SK-N-SH (cell line): ENCODE results near the gene PPM1K. TPM values are rescaled to one million over a fixed set of nuclear protein-coding genes. Genes with fewer than 3 reads are reported as not detected.

ENCODE experiments used
- CTCF ChIA-PET: fragments of 300-600, 350-600 bp; formaldehyde crosslinking; extraction: SDS; loops from one replicate; lab custom pipeline; 2021; lab: Yijun Ruan, JAX
- POLR2A ChIA-PET: fragments of 350-600 bp; sonication (Branson Sonifier 250); formaldehyde crosslinking; extraction: SDS; loops from one replicate; lab custom pipeline; 2020; ENCODE audit warnings: antibody characterized with exemption, inconsistent platforms; lab: Yijun Ruan, JAX
- DNase-seq: peaks from one replicate; pipeline ENCODE4 v3.0.0; 2012
- H2AFZ ChIP-seq: fragments of 200-600 bp; sonication (generic); 2 replicates; pipeline ENCODE4 v1.8.1; 2016; ENCODE audit warnings: antibody characterized with exemption, mild to moderate bottlenecking, low read depth
- H3F3A ChIP-seq: fragments of 200-600 bp; sonication (generic); replicated peaks from 2 replicates; pipeline ENCODE3; 2016; ENCODE audit warnings: antibody characterized with exemption, mild to moderate bottlenecking; ENCODE audit not compliant: insufficient read depth
- H3K27ac ChIP-seq, 2 experiments: fragments of 200-500 bp in 1 of 2; fragments of 200-600 bp in 1 of 2; sonication (Bioruptor generic) in 1 of 2; sonication (generic), shearing (Covaris generic) in 1 of 2; 2 replicates each; pipeline versions ENCODE4 v1.5.1 to v1.6.1; 2014 to 2016; ENCODE audit warnings: low read depth in 2 of 2, inconsistent platforms in 1 of 2, low read length in 1 of 2, mild to moderate bottlenecking in 1 of 2, mixed read lengths in 1 of 2
- H3K27me3 ChIP-seq: fragments of 200-600 bp; sonication (generic), shearing (Covaris generic); 2 replicates; pipeline ENCODE4 v1.6.1; 2016; ENCODE audit warnings: mixed run types; ENCODE audit not compliant: insufficient read depth
- H3K36me3 ChIP-seq, 2 experiments: fragments of 200-500 bp in 1 of 2; fragments of 200-600 bp in 1 of 2; sonication (Bioruptor generic) in 1 of 2; sonication (generic) in 1 of 2; replicated peaks in 1 of 2; 2 replicates each; pipeline versions ENCODE3 to v1.5.1; 2014 to 2016; ENCODE audit warnings: low read length in 1 of 2, mild to moderate bottlenecking in 1 of 2; ENCODE audit not compliant: insufficient read depth in 2 of 2, control insufficient read depth in 1 of 2
- H3K4me1 ChIP-seq, 2 experiments: fragments of 200-500 bp in 1 of 2; fragments of 200-600 bp in 1 of 2; sonication (Bioruptor generic) in 1 of 2; sonication (generic), shearing (Covaris generic) in 1 of 2; 2 replicates each; pipeline versions ENCODE4 v1.5.1 to v1.6.1; 2014 to 2016; ENCODE audit warnings: low read depth in 1 of 2, low read length in 1 of 2, mixed run types in 1 of 2; ENCODE audit not compliant: insufficient read depth in 2 of 2, control insufficient read depth in 1 of 2
- H3K4me2 ChIP-seq: fragments of 200-600 bp; sonication (generic), shearing (Covaris generic); 2 replicates; pipeline ENCODE4 v1.6.1; 2017; ENCODE audit warnings: mixed run types
- H3K4me3 ChIP-seq, 2 experiments: fragments of 200-500 bp in 1 of 2; fragments of 200-600 bp in 1 of 2; sonication (Bioruptor generic) in 1 of 2; sonication (generic), shearing (Covaris generic) in 1 of 2; 2 replicates each; pipeline versions ENCODE4 v1.5.1 to v1.8.1; 2014 to 2016; ENCODE audit warnings: low read depth in 2 of 2, inconsistent platforms in 1 of 2, low read length in 1 of 2, mild to moderate bottlenecking in 1 of 2, mixed read lengths in 1 of 2, moderate library complexity in 1 of 2
- H3K79me2 ChIP-seq: fragments of 200-600 bp; sonication (generic); 2 replicates; pipeline ENCODE4 v1.8.1; 2017; ENCODE audit warnings: mild to moderate bottlenecking; ENCODE audit not compliant: insufficient read depth
- H3K9ac ChIP-seq: fragments of 200-600 bp; sonication (generic); 2 replicates; pipeline ENCODE4 v1.6.1; 2017; ENCODE audit warnings: mixed run types
- H3K9me2 ChIP-seq: fragments of 200-600 bp; sonication (generic); 2 replicates; pipeline ENCODE4 v1.6.1; 2017; ENCODE audit warnings: mixed run types
- H3K9me3 ChIP-seq: fragments of 200-600 bp; sonication (generic); 2 replicates; pipeline ENCODE4 v1.6.1; 2017; ENCODE audit warnings: mixed run types, mild to moderate bottlenecking, moderate library complexity
- H4K20me1 ChIP-seq: fragments of 200-600 bp; sonication (generic); 2 replicates; pipeline ENCODE4 v1.6.1; 2017; ENCODE audit warnings: mild to moderate bottlenecking, mixed run types; ENCODE audit not compliant: insufficient read depth
- CHD2 ChIP-seq: fragments of 150-350 bp; IDR thresholded peaks from 2 replicates; pipeline ENCODE4 v1.6.1; 2018; ENCODE audit warnings: low read length; ENCODE audit not compliant: partially characterized antibody
- FOSL2 ChIP-seq: IDR thresholded peaks from 2 replicates; pipeline ENCODE4 v1.4.0; 2012; ENCODE audit warnings: low read depth, mild to moderate bottlenecking, moderate library complexity, borderline replicate concordance
- FOXJ3 ChIP-seq: sonication (generic); formaldehyde crosslinking; IDR thresholded peaks from 2 replicates; pipeline ENCODE4 v1.5.1; 2020; ENCODE audit warnings: mild to moderate bottlenecking, missing genetic modification reagents
- FOXM1 ChIP-seq: IDR thresholded peaks from 2 replicates; pipeline ENCODE4 v1.4.0; 2012; ENCODE audit warnings: low read depth, mild to moderate bottlenecking
- GABPA ChIP-seq: IDR thresholded peaks from 2 replicates; pipeline ENCODE4 v1.4.0; 2012; ENCODE audit warnings: low read depth, mild to moderate bottlenecking
- GATA2 ChIP-seq: sonication (generic); formaldehyde crosslinking; IDR thresholded peaks from 2 replicates; pipeline ENCODE4 v1.5.0; 2020; ENCODE audit warnings: mild to moderate bottlenecking, missing genetic modification reagents
- JUND ChIP-seq: IDR thresholded peaks from 2 replicates; pipeline ENCODE4 v1.4.0; 2012
- MEF2A ChIP-seq: IDR thresholded peaks from 2 replicates; pipeline ENCODE4 v1.4.0; 2012; ENCODE audit warnings: low read depth, borderline replicate concordance
- NRF1 ChIP-seq: IDR thresholded peaks from 2 replicates; pipeline ENCODE4 v1.6.1; 2012; ENCODE audit warnings: low read depth, mild to moderate bottlenecking, low read length
- SIN3A ChIP-seq: IDR thresholded peaks from 2 replicates; pipeline ENCODE4 v1.6.1; 2012; ENCODE audit warnings: low read depth, mild to moderate bottlenecking, low read length, moderate library complexity, borderline replicate concordance
- TEAD4 ChIP-seq: IDR thresholded peaks from 2 replicates; pipeline ENCODE4 v1.4.0; 2012; ENCODE audit warnings: mild to moderate bottlenecking, borderline replicate concordance; ENCODE audit not compliant: insufficient read depth
- WGBS: methylation state at CpG from one replicate; pipeline ENCODE4 v1.1.6; 2017; ENCODE audit warnings: low lambda C conversion rate; 5-methylcytosine and 5-hydroxymethylcytosine counted together
- polyA plus RNA-seq, 3 experiments: library from polyadenylated mRNA; depleted of rRNA; stranded (reverse); fragments of >200 nt; gene quantifications; 2 replicates each; pipeline ENCODE4 v1.2.3, GENCODE V29; 2012
- TF ChIP-seq, protein P1 (sequence below): fragments of 200-600 bp; sonication (generic); IDR thresholded peaks from 2 replicates; pipeline ENCODE4 v1.6.1; 2017; ENCODE audit warnings: antibody characterized with exemption, mild to moderate bottlenecking, moderate library complexity
- TF ChIP-seq, protein P2 (sequence below): IDR thresholded peaks from 2 replicates; pipeline ENCODE4 v1.6.1; 2012; ENCODE audit warnings: mild to moderate bottlenecking, low read depth, low read length, moderate library complexity

Gene PPM1K
- polyA plus RNA-seq, 1 of the 3 experiments (the other 2 are of a cell fraction), result 2.5 TPM

GRCh38 chr4:88297212-88297516 lies 12.8 kb upstream of the PPM1K start (continued):
- TF ChIP-seq, protein P1, sequence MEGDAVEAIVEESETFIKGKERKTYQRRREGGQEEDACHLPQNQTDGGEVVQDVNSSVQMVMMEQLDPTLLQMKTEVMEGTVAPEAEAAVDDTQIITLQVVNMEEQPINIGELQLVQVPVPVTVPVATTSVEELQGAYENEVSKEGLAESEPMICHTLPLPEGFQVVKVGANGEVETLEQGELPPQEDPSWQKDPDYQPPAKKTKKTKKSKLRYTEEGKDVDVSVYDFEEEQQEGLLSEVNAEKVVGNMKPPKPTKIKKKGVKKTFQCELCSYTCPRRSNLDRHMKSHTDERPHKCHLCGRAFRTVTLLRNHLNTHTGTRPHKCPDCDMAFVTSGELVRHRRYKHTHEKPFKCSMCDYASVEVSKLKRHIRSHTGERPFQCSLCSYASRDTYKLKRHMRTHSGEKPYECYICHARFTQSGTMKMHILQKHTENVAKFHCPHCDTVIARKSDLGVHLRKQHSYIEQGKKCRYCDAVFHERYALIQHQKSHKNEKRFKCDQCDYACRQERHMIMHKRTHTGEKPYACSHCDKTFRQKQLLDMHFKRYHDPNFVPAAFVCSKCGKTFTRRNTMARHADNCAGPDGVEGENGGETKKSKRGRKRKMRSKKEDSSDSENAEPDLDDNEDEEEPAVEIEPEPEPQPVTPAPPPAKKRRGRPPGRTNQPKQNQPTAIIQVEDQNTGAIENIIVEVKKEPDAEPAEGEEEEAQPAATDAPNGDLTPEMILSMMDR, result no peak

DNA sequence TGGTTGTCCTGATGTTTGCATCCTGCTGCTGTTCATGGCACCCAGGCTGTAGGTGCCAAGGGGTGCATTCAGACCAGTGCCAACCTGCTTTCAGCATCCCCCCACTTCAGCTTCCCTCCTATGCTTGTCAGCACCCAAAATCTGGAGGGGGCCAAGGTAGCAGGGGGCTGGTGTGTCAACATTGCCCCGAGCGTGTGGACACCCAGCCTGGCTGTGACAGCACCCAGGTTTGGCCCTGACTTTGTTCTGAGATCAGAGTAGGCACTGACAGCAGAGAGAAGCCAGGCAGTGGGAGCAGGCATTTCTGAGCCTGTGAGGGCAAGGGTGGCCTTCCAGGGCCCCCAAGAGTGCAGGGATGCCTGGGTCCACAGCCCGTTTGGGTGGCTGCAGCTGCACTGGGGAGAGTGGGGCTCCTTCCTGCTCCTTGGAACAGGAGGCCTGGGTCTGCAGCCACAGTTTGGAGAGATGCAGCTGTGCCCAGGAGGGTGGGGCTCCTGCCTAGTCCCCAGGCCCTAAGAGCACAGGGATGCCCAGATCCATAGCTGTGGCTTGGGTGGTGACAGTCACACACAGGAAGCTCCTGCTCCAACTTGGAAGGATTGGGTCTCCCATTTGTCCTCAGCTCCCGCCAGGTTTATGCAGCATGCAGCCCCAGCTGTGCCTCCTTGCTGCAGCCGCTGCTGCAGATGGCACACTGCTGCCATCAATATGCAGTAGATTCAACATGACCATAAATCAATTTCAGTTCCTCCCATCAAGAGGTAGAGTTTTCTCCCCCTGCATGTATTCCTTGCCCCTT lies 12.3 kb upstream of the PPM1K start:
- no peak overlapping the region for H2AFZ ChIP-seq
- H3K36me3 ChIP-seq, result no peaks in the 10 kb centered on the region
- no peaks in the 10 kb centered on the region for H3K4me1 ChIP-seq
- no peak overlapping the region for H3K9ac ChIP-seq
- H3K27ac ChIP-seq, result no peak overlapping the region
- H4K20me1 ChIP-seq, result no peaks in the 10 kb centered on the region
- no peak overlapping the region for H3K4me2 ChIP-seq
- no peaks in the 10 kb centered on the region for H3K9me3 ChIP-seq
- no peak overlapping the region for H3K4me3 ChIP-seq
- CTCF ChIA-PET, result no interaction called here
- H3F3A ChIP-seq, result no peaks in the 10 kb centered on the region
- no peaks in the 10 kb centered on the region for H3K9me2 ChIP-seq
- WGBS, result 53% methylated on average over 4 of the region's 5 CpGs
- no peaks in the 10 kb centered on the region for H3K79me2 ChIP-seq
- no peak for DNase-seq
- H3K27me3 ChIP-seq, result no peaks in the 10 kb centered on the region
- POLR2A ChIA-PET, result no interaction called here
- TF ChIP-seq SIN3A (no peak), TEAD4 (no peak), CHD2 (no peak), NRF1 (no peak), FOXJ3 (CRISPR knock-in tag) (no peak), FOSL2 (no peak), JUND (no peak), MEF2A (no peak), FOXM1 (no peak), GABPA (no peak), GATA2 (CRISPR knock-in tag) (no peak)
- TF ChIP-seq, protein P2, sequence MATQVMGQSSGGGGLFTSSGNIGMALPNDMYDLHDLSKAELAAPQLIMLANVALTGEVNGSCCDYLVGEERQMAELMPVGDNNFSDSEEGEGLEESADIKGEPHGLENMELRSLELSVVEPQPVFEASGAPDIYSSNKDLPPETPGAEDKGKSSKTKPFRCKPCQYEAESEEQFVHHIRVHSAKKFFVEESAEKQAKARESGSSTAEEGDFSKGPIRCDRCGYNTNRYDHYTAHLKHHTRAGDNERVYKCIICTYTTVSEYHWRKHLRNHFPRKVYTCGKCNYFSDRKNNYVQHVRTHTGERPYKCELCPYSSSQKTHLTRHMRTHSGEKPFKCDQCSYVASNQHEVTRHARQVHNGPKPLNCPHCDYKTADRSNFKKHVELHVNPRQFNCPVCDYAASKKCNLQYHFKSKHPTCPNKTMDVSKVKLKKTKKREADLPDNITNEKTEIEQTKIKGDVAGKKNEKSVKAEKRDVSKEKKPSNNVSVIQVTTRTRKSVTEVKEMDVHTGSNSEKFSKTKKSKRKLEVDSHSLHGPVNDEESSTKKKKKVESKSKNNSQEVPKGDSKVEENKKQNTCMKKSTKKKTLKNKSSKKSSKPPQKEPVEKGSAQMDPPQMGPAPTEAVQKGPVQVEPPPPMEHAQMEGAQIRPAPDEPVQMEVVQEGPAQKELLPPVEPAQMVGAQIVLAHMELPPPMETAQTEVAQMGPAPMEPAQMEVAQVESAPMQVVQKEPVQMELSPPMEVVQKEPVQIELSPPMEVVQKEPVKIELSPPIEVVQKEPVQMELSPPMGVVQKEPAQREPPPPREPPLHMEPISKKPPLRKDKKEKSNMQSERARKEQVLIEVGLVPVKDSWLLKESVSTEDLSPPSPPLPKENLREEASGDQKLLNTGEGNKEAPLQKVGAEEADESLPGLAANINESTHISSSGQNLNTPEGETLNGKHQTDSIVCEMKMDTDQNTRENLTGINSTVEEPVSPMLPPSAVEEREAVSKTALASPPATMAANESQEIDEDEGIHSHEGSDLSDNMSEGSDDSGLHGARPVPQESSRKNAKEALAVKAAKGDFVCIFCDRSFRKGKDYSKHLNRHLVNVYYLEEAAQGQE, result no peak
